K562 (cell line): ENCODE data around the gene SLC9A3. TPM values are rescaled to one million over a fixed set of nuclear protein-coding genes. Genes with fewer than 3 reads are reported as not detected.

Source experiments
- ATAC-seq: fragments of 200-7000 bp; cut with Tn5 transposase; 3 replicates; pipeline ENCODE4 v1.9.1; 2020; ENCODE audit warnings: moderate library complexity
- BruUV-seq: library from RNA; stranded (reverse); fragments of 400-500 nt; replicated peaks from 2 replicates; lab custom pipeline; 2021; lab: Mats Ljungman, UMichigan
- CTCF ChIA-PET: fragments of 300-600 bp; formaldehyde crosslinking; extraction: SDS; loops from one replicate; lab custom pipeline; 2021; ENCODE audit warnings: low intra/inter-chr PET ratio; lab: Yijun Ruan, JAX
- POLR2A ChIA-PET: fragments of 300-600, 350-650 bp; sonication (Branson Sonifier 250); formaldehyde crosslinking; extraction: SDS; loops from one replicate; lab custom pipeline; 2021; ENCODE audit warnings: antibody characterized with exemption, inconsistent platforms; lab: Yijun Ruan, JAX
- DNase-seq, 4 experiments: peaks; one replicate each; pipeline versions ENCODE4 v3.0.0 to v3.0.0-alpha.2; 2011 to 2018; ENCODE audit warnings: low spot score in 3 of 4, mixed read lengths in 3 of 4; ENCODE audit errors: extremely low read depth in 1 of 4
- FAIRE-seq: peaks from 2 replicates; lab custom pipeline; 2011; peaks lifted over from hg19 to GRCh38; lab: Jason Lieb, UNC
- H2AFZ ChIP-seq: 2 replicates; pipeline ENCODE4 v1.6.0; 2011; ENCODE audit warnings: low read depth, low read length, control low read depth, inconsistent platforms
- H3K27ac ChIP-seq: fragments of 200-600 bp; 3 replicates; pipeline ENCODE4 v1.8.0; 2011; ENCODE audit warnings: low read depth, mild to moderate bottlenecking, control low read depth, inconsistent platforms, low read length, moderate library complexity, mixed read lengths; ENCODE audit errors: extremely low read depth
- H3K27me3 ChIP-seq, 2 experiments: fragments of 300-600 bp in 1 of 2; 2 replicates in 1 of 2; 3 replicates in 1 of 2; pipeline versions ENCODE4 v1.6.0 to v1.8.0; 2011; ENCODE audit warnings: inconsistent platforms in 2 of 2, low read length in 2 of 2, mild to moderate bottlenecking in 1 of 2, mixed read lengths in 1 of 2, moderate library complexity in 1 of 2; ENCODE audit not compliant: control insufficient read depth in 2 of 2, insufficient read depth in 2 of 2
- H3K36me3 ChIP-seq: fragments of 300-600 bp; 3 replicates; pipeline ENCODE4 v1.8.0; 2011; ENCODE audit warnings: mild to moderate bottlenecking, low read length, inconsistent platforms; ENCODE audit not compliant: control insufficient read depth, insufficient read depth
- H3K4me1 ChIP-seq, 2 experiments: fragments of 200-600 bp in 1 of 2; replicated peaks in 1 of 2; 2 replicates in 1 of 2; 3 replicates in 1 of 2; pipeline versions ENCODE4 v1.5.1 to v1.8.0; 2011; ENCODE audit warnings: inconsistent platforms in 2 of 2, low read length in 2 of 2, mild to moderate bottlenecking in 1 of 2, mixed read lengths in 1 of 2, moderate library complexity in 1 of 2; ENCODE audit not compliant: control insufficient read depth in 2 of 2, insufficient read depth in 2 of 2
- H3K4me2 ChIP-seq: 2 replicates; pipeline ENCODE4 v1.6.1; 2011; ENCODE audit warnings: low read length, control low read depth, inconsistent platforms, mixed read lengths; ENCODE audit not compliant: insufficient read depth
- H3K4me3 ChIP-seq: fragments of 200-600 bp; sonication (generic), shearing (Covaris generic); 2 replicates; pipeline ENCODE4 v1.5.1; 2016; ENCODE audit warnings: control low read depth, inconsistent platforms
- H3K79me2 ChIP-seq: fragments of 200-600 bp; 3 replicates; pipeline ENCODE4 v1.8.0; 2011; ENCODE audit warnings: low read length, inconsistent platforms; ENCODE audit not compliant: control insufficient read depth, insufficient read depth
- H3K9ac ChIP-seq, 2 experiments: 2 replicates each; pipeline versions ENCODE4 v1.6.0 to v1.6.1; 2011; ENCODE audit warnings: low read depth in 2 of 2, low read length in 2 of 2, control low read depth in 1 of 2, inconsistent platforms in 1 of 2, mild to moderate bottlenecking in 1 of 2, mixed read lengths in 1 of 2; ENCODE audit not compliant: insufficient read depth in 1 of 2
- H3K9me1 ChIP-seq: one replicate; pipeline ENCODE4 v1.6.0; 2011; ENCODE audit warnings: inconsistent platforms, mild to moderate bottlenecking, low read length, moderate library complexity; ENCODE audit not compliant: control insufficient read depth, insufficient read depth
- H3K9me3 ChIP-seq: replicated peaks from 2 replicates; pipeline ENCODE4 v1.5.1; 2011; ENCODE audit warnings: low read depth, low read length, inconsistent platforms; ENCODE audit not compliant: control insufficient read depth, insufficient read depth
- H4K20me1 ChIP-seq: replicated peaks from 2 replicates; pipeline ENCODE4 v1.6.1; 2011; ENCODE audit warnings: low read length, inconsistent platforms, mixed read lengths; ENCODE audit not compliant: control insufficient read depth, insufficient read depth
- ADNP ChIP-seq: fragments of 200-800 bp; sonication (Bioruptor generic); IDR thresholded peaks from 2 replicates; pipeline ENCODE4 v1.6.1; 2016; ENCODE audit warnings: missing genetic modification characterization, missing compliant biosample characterization
- GATAD2A ChIP-seq: fragments of 450-650 bp; IDR thresholded peaks from 2 replicates; pipeline ENCODE4 v1.6.1; 2017
- HEY1 ChIP-seq: fragments of 250-450 bp; sonication (Bioruptor Pico); IDR thresholded peaks from 2 replicates; pipeline ENCODE4 v1.5.0; 2020; ENCODE audit warnings: mild to moderate bottlenecking, moderate library complexity, borderline replicate concordance
- ILK ChIP-seq: fragments of 450-650 bp; IDR thresholded peaks from 2 replicates; pipeline ENCODE4 v1.6.1; 2016; ENCODE audit warnings: missing genetic modification characterization, low read depth, mild to moderate bottlenecking, missing compliant biosample characterization, moderate library complexity, borderline replicate concordance
- RNF2 ChIP-seq: sonication (generic); IDR thresholded peaks from 2 replicates; pipeline ENCODE4 v1.6.1; 2016
- SP2 ChIP-seq: IDR thresholded peaks from 2 replicates; pipeline ENCODE4 v1.6.1; 2011; ENCODE audit warnings: mild to moderate bottlenecking, low read depth, low read length, moderate library complexity; ENCODE audit not compliant: poor library complexity, severe bottlenecking; ENCODE audit errors: extremely low read depth
- ZNF124 ChIP-seq: sonication (generic); formaldehyde crosslinking; IDR thresholded peaks from 2 replicates; pipeline ENCODE4 v1.8.1; 2022; ENCODE audit warnings: missing genetic modification reagents
- ZNF384 ChIP-seq: IDR thresholded peaks from 2 replicates; pipeline ENCODE4 v1.6.1; 2012; ENCODE audit warnings: low read depth, low read length, improper control_type of control experiment
- ZSCAN32 ChIP-seq: fragments of 450-650 bp; formaldehyde crosslinking; IDR thresholded peaks from 2 replicates; pipeline ENCODE4 v1.4.0; 2020; ENCODE audit warnings: mild to moderate bottlenecking, moderate library complexity
- WGBS: fragments of 100-300 bp; shearing (Covaris generic); methylation state at CpG from one replicate; pipeline ENCODE4 v1.1.6; 2016; ENCODE audit warnings: low coverage, mixed read lengths; ENCODE audit not compliant: insufficient coverage; ENCODE audit errors: missing lambda C conversion rate; 5-methylcytosine and 5-hydroxymethylcytosine counted together
- in situ Hi-C: fragments of 300-500 bp; cut with MboI; formaldehyde crosslinking; loops from 4 replicates; pipeline ENCODE4 v1.15.0; 2018; ENCODE audit warnings: inconsistent platforms, mixed read lengths
- intact Hi-C: fragments of 100-400 bp; cut with micrococcal nuclease; formaldehyde crosslinking; loops from 2 replicates; pipeline ENCODE4 v1.14.2; 2022
- polyA plus RNA-seq, 8 experiments: library from polyadenylated mRNA; depleted of rRNA in 4 of 8; stranded (reverse) in 5 of 8; unstranded in 3 of 8; fragments of >200 nt; fragmentation: Nextera tagmentation in 2 of 8; fragmentation: Illumina TruSeq in 1 of 8; extraction: Ambion mirVana in 2 of 8; extraction: Trizol in 1 of 8; gene quantifications; 2 replicates each; pipeline versions ENCODE4 v1.2.1 to v1.2.3, GENCODE V29; 2011 to 2014; ENCODE audit warnings: inconsistent platforms in 1 of 8, missing spikeins in 1 of 8
- total RNA-seq, 7 experiments: library from RNA; depleted of rRNA in 6 of 7; stranded (reverse); fragments of >200 nt in 6 of 7; fragmentation: Illumina TruSeq in 2 of 7; extraction: Trizol in 2 of 7; gene quantifications; 2 replicates each; pipeline versions ENCODE4 v1.2.1 to v1.2.3, GENCODE V29; 2011 to 2021; ENCODE audit warnings: low replicate concordance in 1 of 7
- TF ChIP-seq, protein P1 (sequence below), 2 experiments: fragments of 450-650 bp; IDR thresholded peaks; 2 replicates each; pipeline ENCODE4 v1.6.1; 2016; ENCODE audit warnings: mild to moderate bottlenecking in 2 of 2, borderline replicate concordance in 1 of 2, low read depth in 1 of 2, moderate library complexity in 1 of 2
- TF ChIP-seq, protein P2 (sequence below): sonication (generic); formaldehyde crosslinking; IDR thresholded peaks from 2 replicates; pipeline ENCODE4 v1.8.0; 2023; ENCODE audit warnings: mild to moderate bottlenecking, missing genetic modification reagents

The SLC9A3 gene
- total and polyA plus RNA-seq, 9 of the 15 experiments (the other 6 are each of a cell fraction or from before 2014, with no cell fraction given): 1.5 to 5.8 (median 3.7) TPM; not detected in 2

DNA sequence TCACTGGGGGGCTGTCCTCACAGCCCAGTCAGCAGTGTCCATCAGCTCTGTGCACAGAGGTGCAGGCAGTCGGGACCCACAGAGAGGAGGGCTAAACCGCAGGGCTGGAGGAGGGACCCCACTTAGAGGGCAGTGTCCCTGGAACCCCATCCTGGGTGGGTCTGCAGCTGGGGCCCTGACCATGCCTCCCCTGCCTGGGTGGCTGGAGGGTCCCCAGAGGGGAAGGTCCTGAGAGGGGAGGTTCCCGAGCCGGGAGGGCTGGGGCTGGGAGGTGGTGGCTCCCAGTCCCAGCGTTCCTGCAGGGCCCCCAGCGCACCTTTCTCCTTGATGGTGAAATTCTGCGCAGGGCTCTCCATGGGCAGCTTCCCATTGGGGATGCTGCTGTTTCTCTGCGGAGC is 48.5 kb downstream of the SLC9A3 start:
- intact Hi-C loops (loop anchor here (10.0 kb wide), 1 partner anchor 139 kb away; the partner anchor contains the start of gene CEP72), in situ Hi-C loops (no loop called here)
- Histone ChIP-seq H3K27ac (no peak overlapping the region), H3K4me2 (no peak overlapping the region), H4K20me1 (peaks cover 21% of the 10 kb centered on the region), H3K9me3 (no peaks in the 10 kb centered on the region), H3K27me3 (peaks cover 16 to 59% of the 10 kb centered on the region in 2 experiments; a peak in 4 of 5 replicates), H3K4me3 (no peak overlapping the region), H3K9me1 (no peaks in the 10 kb centered on the region), H2AFZ (no peak overlapping the region), H3K9ac (no peak overlapping the region), H3K36me3 (peaks cover 11% of the 10 kb centered on the region; the same call in 1 of the 3 replicates), H3K79me2 (peaks cover 21% of the 10 kb centered on the region), H3K4me1 (peaks cover 9 to 94% of the 10 kb centered on the region in 2 experiments; a peak in 4 of 5 replicates)
- no peak for ATAC-seq
- no peak for FAIRE-seq
- 26% methylated on average over 6 of the region's 8 CpGs for WGBS
- CTCF ChIA-PET: no interaction called here
- POLR2A ChIA-PET: interaction anchor here (0.8 kb wide), 2 partner anchors 13 to 17 kb away, joined by 3 to 4 read pairs; no protein-coding TSS in a partner anchor
- BruUV-seq: no TSS peak
- no peak for DNase-seq
- TF ChIP-seq, protein P1, sequence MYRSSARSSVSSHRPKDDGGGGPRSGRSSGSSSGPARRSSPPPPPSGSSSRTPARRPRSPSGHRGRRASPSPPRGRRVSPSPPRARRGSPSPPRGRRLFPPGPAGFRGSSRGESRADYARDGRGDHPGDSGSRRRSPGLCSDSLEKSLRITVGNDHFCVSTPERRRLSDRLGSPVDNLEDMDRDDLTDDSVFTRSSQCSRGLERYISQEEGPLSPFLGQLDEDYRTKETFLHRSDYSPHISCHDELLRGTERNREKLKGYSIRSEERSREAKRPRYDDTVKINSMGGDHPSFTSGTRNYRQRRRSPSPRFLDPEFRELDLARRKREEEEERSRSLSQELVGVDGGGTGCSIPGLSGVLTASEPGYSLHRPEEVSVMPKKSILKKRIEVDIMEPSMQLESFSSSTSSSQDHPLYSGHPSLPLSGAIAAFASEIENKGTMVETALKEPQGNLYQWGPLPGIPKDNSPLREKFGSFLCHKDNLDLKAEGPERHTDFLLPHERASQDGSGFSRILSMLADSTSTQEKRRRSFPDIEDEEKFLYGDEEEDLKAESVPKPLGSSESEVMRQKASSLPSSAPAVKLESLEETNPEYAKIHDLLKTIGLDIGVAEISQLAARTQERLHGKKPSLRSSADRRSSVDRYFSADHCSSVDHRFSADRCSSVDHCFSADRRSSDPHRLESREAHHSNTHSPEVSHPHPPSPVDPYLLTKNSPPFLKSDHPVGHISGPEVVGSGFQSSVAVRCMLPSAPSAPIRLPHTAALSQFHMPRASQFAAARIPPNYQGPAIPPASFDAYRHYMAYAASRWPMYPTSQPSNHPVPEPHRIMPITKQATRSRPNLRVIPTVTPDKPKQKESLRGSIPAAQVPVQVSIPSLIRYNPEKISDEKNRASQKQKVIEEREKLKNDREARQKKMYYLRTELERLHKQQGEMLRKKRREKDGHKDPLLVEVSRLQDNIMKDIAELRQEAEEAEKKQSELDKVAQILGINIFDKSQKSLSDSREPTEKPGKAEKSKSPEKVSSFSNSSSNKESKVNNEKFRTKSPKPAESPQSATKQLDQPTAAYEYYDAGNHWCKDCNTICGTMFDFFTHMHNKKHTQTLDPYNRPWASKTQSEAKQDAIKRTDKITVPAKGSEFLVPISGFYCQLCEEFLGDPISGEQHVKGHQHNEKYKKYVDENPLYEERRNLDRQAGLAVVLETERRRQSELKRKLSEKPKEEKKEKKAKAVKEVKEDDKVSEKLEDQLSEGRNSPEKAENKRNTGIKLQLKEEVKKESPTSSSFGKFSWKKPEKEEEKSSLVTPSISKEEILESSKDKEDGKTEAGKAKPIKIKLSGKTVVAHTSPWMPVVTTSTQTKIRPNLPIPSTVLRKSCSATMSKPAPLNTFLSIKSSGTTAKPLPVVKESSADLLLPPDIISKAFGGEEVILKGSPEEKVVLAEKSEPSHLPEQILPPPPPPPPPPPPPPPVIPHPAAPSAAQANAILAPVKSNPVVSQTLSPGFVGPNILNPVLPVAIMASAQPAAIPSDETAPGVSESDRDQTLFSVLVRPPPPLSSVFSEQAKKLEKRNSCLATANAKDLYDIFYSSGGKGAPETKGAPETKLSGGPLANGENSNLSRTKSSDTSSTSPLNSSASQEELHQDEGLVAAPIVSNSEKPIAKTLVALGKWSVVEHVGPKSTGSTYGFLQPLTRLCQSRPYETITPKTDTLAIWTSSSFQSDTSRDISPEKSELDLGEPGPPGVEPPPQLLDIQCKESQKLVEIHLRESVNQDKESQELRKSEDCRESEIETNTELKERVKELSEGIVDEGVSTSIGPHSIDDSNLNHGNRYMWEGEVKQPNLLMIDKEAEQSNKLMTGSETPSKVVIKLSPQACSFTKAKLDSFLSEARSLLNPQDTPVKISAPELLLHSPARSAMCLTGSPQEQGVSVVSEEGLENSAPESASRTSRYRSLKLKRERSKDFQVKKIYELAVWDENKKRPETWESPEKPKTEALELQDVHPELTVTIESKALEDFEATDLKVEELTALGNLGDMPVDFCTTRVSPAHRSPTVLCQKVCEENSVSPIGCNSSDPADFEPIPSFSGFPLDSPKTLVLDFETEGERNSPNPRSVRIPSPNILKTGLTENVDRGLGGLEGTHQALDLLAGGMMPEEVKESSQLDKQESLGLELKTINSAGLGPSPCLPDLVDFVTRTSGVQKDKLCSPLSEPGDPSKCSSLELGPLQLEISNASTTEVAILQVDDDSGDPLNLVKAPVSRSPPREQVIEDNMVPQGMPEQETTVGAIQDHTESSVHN (IDR thresholded peaks at IDR 0.05; ENCODE audit: borderline replicate concordance in 1 of 2, low read depth in 1 of 2): no peak
- no peak for TF ChIP-seq GATAD2A
- no peak for TF ChIP-seq ZNF384
- TF ChIP-seq ADNP (tag): no peak
- TF ChIP-seq, protein P2, sequence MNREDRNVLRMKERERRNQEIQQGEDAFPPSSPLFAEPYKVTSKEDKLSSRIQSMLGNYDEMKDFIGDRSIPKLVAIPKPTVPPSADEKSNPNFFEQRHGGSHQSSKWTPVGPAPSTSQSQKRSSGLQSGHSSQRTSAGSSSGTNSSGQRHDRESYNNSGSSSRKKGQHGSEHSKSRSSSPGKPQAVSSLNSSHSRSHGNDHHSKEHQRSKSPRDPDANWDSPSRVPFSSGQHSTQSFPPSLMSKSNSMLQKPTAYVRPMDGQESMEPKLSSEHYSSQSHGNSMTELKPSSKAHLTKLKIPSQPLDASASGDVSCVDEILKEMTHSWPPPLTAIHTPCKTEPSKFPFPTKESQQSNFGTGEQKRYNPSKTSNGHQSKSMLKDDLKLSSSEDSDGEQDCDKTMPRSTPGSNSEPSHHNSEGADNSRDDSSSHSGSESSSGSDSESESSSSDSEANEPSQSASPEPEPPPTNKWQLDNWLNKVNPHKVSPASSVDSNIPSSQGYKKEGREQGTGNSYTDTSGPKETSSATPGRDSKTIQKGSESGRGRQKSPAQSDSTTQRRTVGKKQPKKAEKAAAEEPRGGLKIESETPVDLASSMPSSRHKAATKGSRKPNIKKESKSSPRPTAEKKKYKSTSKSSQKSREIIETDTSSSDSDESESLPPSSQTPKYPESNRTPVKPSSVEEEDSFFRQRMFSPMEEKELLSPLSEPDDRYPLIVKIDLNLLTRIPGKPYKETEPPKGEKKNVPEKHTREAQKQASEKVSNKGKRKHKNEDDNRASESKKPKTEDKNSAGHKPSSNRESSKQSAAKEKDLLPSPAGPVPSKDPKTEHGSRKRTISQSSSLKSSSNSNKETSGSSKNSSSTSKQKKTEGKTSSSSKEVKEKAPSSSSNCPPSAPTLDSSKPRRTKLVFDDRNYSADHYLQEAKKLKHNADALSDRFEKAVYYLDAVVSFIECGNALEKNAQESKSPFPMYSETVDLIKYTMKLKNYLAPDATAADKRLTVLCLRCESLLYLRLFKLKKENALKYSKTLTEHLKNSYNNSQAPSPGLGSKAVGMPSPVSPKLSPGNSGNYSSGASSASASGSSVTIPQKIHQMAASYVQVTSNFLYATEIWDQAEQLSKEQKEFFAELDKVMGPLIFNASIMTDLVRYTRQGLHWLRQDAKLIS (CRISPR knock-in tag): no peak
- TF ChIP-seq SP2: no peak
- TF ChIP-seq ZNF124 (CRISPR knock-in tag): no peak
- TF ChIP-seq ZSCAN32 (CRISPR knock-in tag): no peak
- TF ChIP-seq ILK (tag): no peak
- TF ChIP-seq HEY1 (CRISPR knock-in tag): no peak
- TF ChIP-seq RNF2: no peak
